HG03520 (cell line): ENCODE data around the gene DNAI1.
"Not testable (repeated sequence)": the region's sequence is repeated elsewhere in the genome, so short reads cannot be mapped to it uniquely, and the experiment has no call there.

ENCODE experiments used
- ATAC-seq: cut with Tn5 transposase; IDR thresholded peaks from one replicate; pipeline ENCODE4 v1.9.1; 2021; ENCODE audit warnings: mild to moderate bottlenecking, moderate library complexity; ENCODE audit not compliant: unreplicated experiment

The DNAI1 gene

DNA sequence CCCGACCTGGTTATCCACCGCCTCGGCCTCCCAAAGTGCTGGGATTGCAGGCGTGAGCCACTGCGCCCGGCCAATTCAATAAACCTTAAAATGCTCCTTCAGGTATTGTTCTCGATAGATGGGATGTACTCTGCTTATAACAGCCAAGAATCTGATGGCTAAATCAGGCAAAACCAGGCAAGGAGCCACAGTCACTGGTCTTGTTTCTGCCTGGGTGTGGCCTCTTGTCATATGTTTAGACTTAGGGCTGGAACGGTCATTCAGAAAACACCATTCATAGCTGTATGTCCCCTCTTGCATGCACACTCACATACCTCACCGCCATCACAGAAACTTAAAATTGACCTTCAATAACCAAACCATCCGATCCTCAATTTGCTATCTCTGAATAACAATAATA lies 8.0 kb upstream of the DNAI1 start:
- ATAC-seq: no peak

DNA sequence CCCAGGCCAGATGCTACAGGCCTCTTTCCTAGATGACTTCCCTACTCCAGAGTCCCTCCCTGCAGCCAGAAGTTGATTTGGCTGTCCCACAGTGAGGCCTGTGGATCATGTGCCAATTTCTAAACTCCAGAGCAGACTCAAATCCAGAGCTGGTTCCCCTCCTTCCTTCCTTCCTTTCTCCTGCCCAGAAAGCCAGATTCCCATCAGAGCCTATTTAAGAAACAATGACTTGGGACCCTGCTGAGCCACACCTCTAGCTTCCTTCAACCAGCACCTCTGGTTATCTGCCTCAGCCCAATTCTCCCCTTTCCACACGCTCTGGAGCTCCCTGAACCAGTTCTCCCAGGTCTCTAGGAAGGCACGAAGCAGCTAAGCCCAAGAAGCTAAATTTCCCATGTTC lies 7.5 kb upstream of the DNAI1 start:
- ATAC-seq: no peak

DNA sequence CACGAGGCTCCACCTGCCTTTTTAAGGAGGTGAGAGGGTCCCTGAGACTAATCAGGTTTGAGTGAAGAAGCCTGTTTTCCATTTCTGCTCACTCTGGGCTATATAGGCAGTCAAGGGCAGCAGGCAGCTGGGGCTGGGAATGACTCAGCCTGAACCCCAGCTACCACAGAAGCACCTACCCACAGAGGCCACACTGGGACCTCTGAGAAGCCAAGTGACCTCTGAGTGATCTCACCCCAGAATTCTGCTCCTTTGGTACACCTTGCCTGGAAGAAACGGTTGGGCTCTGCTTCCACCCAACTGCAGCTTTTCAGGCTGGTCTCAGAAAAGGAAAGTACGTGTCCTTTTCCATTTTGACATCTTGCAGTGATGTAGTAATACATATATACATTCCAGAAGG lies 7.1 kb upstream of the DNAI1 start:
- ATAC-seq: no peak

DNA sequence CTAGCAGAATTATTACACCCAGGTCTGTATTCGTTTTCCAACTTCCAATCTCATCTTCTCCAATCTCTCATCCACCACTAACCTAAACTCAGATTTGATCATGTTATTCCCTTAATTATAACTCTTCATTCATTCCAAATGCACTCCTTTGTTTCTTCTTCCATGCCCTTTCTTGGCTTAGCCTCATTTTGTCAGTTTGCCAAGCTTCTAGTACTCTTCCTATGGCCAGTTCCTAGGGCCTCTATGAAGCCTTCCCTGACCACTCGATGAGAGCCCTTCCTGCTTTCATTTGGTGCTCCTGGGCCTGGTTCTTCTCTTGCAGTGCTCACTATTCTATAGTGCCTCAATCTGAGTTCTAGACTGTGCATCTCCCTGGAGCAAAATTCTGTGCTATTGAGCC lies 6.0 kb upstream of the DNAI1 start:
- ATAC-seq: no peak

DNA sequence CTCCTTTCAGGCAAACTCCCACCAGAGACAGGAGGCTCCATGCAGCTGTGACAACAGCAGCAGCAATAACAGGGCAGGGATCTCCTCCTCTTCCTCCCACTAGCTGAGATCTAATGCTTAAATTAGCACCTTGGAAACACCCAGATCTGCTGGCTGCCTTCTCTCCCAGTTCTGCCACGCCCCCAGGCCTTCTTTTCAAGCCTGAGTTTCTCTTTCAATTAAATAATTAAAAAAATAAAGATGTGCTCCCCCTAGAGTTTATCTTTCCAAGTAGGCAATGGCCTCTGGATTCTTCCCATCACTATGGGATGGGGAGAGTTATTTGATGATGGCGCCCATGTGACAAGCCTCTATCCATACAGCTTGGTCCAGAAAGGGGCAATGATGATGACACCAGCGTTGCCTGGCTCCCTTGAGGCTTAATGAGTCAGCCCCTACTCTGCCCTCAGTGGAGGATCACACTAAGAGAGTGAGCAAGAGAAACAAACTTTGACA lies 4.0 kb upstream of the DNAI1 start:
- ATAC-seq: no peak

DNA sequence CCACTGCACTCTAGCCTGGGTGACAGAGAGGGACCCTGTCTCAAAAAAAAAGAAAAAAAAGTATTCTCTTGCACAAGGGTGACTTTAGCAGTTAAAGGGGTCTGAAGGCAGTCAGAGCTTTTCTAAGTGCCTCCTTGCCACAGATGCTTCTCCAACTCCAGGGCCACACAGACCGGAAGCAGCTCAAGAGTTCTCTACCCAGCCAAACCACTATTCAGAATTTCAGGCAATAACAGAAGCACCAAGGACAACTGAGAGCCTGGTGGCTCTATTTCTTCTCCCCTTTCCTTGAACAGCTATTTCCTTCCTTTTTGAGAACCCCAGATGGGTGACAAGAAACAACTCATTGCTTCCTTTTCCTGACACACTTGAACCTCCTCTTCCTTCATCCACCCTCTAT lies 2.5 kb upstream of the DNAI1 start:
- no peak for ATAC-seq

DNA sequence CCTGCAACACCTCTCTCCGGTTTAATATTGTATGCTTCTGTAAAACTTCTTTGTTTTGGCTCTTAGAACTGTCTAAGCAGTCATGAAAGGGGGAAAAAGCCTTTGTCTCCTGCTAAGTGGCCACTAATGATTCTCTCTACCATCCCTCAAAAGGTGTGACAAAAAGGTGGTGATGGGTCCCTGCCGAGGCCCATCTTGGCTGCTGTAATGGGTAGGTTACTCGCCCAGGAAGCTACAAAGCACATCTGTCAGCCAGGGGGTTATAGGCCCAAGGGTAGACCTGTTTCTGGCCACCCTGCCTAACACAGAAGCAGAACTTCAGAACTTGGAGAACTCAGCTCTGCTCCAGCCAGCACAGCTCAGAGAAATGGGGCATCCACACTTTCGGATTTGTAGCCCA lies 1.9 kb upstream of the DNAI1 start:
- ATAC-seq: no peak

DNA sequence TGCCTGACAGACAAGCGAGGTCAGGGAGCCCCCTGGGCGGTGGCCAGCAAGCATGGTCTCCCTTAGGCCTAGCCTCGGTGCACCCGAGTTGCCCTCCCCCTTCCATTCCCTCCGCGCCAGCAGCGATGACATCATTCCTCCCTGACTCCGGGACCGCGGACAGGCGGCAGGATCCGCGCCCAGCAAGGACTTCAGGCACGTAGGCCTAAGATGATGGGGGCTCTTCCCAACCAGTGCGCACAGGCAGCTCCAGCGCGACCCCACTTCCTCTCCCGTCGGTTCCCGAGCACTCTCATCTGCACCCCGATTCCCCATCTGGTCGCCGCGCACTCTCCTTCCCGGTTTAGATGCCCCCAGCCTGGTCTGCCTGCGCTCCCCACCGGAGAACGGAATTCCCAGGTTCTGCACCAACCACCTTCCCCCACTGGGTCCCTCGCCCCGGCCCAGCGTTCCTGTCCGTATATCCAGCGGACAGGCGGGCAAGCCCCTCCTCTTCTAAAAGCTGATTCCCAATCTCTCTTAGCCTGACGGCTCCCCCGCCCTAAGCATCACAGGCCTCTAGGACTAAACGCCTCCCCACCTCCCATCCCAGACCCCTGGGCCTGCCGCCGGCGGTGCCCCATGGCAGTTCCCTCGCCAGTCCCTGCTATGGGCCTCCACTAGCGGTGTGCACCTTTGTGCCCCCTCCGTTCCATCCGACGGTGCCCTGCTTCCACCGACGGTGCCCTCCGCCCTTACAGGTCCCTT lies 1.2 kb upstream of the DNAI1 start:
- no peak for ATAC-seq

DNA sequence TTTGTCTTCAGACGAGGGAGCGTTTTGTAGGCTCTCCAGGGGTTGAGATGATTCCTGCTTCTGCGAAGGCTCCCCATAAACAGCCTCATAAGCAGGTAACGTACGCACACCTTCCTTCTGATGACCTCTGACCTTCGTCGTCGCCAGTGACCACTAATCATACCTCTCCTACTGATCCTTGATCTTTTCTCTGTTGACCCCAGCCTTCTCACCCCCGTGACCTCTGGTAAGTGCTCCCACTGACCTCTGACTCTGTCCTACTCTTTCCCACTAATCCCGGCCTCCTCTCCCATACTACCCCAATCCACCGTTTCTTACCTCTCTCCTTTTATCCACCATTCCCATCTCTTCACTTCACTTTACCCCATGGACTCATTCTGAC lies 345 bp downstream of the DNAI1 start:
- no peak for ATAC-seq

DNA sequence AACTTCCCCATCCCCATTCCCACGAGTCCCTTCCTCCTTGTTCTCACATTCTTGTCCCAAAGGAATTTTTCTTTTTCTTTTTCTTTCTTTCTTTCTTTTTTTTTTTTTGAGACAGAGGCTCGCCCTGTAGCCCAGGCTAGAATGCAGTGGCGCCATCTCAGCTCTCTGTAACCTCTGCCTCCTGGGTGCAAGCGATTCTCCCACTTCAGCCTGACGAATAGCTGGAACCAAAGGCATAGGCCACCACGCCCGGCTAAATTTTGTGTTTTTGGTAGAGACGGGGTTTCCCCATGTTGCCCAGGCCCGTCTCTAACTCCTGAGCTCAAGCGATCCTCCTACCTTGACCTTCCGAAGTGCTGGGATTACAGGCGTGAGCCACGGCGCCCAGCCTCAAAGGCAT lies 751 bp downstream of the DNAI1 start:
- ATAC-seq: no peak

DNA sequence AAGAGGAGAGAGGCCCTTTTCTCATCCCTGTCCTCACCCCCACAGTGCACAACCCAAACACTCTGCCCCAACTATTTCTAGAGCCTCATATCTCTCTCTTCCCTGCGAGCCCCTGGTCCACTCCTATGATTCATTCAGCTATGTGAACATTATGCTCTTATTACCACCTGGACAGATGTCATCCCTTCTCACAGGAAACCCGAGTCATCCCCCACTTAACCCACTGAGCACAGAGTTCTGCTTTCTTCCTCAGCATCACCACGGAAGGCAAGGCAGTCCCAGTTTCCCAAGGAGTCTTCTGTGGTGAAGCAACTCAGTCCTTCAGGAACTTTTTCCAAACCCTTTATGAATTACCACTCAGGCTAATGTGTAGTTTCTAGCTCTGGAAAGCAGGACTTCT lies 1.3 kb downstream of the DNAI1 start:
- no peak for ATAC-seq

DNA sequence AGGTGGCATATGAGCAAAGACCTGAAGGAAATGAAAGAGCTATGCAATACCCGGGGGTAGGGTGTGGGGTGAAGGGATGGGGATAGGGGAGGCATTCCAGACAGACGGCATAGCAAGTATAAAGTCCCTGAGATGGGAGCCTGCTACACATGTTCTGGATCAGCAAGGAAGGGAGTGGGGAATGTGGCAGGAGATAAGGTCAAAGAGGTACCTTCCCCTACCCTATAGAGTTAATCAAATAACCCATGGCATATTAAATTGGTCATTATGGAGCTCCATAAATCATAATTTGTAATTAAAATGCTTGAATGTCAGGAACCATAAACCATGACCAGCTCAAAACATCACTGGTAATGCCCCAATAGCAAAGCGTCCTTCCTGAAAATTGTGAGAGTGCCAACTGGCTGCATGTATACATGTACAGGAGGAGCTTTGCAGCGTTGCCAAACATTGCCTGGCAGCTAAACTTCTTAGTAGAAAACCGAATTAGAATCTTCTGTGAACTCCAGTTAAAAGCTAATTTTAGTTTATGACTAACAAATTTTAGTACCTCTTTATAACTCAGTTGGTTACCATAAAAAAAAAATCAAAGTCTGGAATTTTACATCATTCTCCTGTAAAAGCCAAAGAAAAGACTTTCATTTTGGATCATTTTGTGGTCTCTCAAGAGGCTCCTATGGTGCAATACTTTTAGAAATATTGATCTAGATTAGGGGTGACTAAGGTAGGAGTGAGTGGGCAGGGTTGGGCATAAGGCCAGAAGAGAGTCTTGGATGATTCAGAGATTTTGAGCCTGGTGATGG lies 4.7 kb downstream of the DNAI1 start:
- no peak for ATAC-seq

DNA sequence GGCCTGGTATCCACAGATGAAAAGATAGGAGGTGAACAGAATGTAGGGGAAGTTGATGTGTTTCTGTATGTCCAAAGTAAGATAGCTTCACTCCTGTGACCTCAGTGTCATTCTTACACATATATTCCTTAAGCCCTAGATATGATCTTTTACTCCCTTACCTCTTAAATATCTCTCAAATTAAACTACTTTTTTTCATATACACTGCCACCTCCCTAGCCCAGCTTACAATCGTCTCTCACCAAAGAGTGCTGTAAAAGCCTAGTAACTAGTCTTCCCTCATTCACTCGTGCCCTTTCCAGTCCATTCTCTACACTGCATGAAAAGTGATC lies 5.3 kb downstream of the DNAI1 start:
- no peak for ATAC-seq

DNA sequence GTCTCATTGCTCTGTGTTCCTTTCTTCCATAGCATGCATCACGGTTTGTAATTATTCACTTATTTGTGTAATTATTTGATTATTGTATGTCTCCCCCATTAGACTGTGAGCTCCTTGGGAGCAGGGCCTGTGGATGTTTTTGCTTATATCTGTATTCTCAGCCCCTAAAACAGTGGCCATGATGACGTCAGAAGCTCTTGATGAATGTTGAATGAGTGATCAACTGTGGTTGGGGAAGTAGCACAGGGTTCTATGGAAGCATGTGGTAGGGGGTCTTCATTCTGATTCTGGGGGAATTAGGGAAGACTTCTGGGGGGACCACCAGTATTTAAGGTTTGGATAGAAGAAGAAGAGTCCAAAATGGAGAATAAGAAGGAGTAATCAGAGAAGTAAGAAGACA lies 6.0 kb downstream of the DNAI1 start:
- ATAC-seq: no peak

DNA sequence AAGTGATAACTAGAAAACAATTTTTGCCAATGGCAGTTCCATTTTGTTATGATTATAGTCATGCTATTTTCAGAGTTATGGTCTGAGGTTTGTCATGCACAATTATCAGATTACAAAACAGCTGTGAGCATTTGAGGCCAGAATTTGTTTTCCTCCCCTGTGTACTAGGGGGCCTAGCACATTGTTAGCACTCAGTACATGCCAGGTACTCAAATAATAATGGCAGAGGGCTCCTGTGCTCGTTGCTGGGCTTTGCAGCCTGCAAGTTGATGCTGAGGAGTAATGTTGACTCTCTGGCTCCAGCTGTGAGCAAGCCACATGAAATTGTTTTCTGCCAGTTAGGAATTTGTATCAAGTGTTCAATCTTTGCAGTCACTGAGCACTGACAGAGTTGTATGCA lies 6.9 kb downstream of the DNAI1 start:
- no peak for ATAC-seq

DNA sequence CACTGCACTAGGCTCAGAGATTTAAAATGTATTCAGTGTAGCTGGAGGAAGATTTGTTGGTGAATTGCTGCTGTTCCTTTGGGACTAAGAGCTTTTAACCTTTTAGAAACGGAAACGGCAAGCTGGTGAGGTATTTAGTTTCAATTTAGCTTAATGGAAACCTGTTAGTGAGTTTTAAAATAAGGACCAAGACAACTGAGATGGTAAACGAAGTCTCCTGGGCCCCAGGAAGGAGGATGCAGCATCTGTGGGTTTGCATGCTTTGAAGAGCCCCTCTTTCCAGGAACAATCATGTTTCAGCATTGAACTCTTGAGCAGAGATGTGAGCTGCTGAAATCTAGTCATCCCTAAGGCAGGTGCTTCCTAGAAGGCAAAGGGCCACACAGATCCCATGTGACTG lies 16.5 kb downstream of the DNAI1 start:
- no peak for ATAC-seq

DNA sequence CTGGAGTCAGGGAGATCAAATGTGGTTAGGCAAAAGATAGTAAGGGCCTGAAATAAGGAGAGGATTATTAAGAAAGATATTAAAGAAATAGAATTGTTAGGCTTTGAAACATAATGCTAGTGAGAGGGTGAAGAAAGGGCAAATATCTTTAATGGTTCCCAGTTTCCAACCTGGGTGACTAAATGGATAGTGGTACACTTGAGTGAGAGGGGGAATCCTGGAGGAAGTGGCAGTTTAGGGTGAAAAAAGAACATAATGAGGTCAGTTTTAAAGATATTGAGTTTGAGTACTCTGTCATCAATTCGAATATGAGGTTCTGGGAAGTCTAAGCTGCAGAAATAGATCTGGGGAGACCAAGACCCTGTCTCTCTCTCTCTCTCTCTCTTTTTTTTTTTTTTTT lies 18.9 kb downstream of the DNAI1 start:
- no peak for ATAC-seq

DNA sequence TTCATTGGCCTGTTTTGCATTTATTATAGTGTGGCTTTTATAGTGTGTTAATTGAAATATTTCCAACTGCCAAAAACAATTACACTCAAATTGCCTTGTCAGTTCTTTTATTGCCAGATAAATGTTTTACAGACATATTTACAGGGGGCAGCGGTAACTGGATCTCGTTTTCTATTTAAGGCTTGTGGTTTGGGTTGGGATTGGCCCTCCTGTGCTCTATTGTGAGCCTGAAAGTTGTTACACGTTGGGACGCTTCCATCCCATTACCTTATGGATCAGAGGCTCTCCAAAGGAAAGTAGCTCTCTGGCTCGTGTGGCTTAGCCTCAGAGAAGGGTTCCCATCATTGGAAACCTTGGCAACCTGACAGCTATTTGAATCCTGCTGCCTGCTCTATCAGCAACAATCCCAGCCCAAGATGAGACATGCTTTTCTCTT lies 20.8 kb downstream of the DNAI1 start:
- no peak for ATAC-seq

DNA sequence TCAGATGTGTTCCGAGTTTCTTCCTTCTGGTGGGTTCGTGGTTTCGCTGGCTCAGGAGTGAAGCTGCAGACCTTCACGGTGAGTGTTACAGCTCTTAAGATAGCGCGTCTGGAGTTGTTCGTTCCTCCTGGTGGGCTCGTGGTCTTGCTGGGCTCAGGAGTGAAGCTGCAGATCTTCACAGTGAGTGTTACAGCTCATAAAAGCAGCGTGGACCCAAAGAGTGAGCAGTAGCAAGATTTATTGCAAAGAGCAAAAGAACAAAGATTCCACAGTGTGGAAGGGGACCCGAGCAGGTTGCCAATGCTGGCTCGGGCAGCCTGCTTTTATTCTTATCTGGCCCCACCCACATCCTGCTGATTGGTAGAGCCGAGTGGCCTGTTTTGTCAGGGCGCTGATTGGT lies 23.0 kb downstream of the DNAI1 start:
- not testable (repeated sequence) for ATAC-seq

DNA sequence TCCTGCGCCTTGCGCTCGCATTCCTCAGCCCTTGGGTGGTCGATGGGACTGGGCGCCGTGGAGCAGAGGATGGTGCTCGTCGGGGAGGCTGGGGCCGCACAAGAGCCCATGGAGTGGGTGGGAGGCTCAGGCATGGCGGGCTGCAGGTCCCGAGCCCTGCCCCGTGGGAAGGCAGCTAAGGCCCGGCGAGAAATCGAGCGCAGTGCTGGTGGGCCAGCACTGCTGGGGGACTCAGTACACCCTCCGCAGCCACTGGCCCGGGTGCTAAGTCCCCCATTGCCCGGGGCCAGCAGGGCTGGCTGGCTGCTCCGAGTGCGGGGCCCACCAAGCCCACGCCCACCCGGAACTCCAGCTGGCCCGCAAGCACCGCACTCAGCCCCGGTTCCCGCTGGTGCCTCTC lies 24.1 kb downstream of the DNAI1 start:
- not testable (repeated sequence) for ATAC-seq

DNA sequence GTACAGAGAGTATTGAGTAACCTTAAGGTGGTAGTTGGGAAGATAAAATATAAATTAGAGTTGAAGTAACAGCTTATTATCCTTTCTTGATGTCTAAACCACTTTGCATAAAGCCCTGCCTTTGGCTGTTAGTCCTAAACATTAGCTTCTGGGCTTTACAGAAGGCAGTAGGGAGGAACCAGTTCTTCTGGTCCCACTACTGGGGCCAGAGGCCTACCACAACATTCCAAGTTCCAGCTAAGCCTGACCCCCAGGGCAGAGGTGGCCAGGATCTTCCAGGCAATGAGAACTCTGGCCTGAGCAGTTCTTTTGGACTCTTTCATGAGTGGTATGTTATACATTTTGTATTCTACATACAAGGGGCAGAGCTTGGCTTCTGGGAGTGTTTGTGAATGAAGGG lies 26.1 kb downstream of the DNAI1 start:
- no peak for ATAC-seq

DNA sequence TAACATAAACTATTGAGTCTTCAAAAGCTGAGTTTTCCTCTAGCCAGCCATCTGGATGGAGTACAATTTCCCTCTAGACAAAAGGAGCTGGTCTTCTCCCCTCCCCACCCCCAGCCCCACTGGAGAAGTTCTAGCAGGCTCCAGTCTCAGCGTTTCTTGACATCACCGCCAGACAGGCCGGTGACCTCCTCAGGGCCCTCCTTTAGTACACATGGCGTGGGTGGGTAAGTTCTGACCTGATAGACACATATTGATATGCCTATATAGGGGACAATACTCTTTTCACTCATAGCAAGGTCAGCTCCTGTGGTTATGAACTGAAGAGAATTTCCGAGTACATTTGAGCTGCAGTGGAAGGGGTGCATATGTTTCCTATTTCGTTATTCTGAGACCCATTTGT lies 27.2 kb downstream of the DNAI1 start:
- ATAC-seq: no peak

DNA sequence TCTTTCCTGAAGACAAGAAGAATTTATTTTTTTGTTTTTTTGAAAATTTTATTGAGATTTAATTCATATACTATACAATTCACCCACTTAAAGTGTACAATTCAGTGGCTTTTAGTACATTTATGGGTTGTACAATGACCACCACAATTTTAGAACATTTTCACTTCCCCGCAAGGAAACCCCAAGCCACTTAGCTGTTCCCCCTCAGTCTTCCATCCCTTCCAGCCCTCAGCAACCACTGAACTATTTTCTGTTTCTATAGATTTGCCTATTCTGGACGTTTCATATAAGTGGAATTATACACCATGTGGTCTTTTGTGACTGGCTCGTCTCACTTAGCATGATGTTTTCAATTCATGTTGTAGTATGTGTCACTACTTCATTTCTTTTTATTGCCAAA lies 28.0 kb downstream of the DNAI1 start:
- ATAC-seq: no peak
